Large intestine (tissue), 3 donors: ENCODE measurements around the gene DNPH1. TPM values are rescaled to one million over a fixed set of nuclear protein-coding genes. Genes with fewer than 3 reads are reported as not detected.

ENCODE experiments used
- DNase-seq, 2 donors: peaks; one replicate each; pipeline versions ENCODE4 v3.0.0 to v3.0.0-alpha.2; 2013
- H3K27ac ChIP-seq: one replicate; pipeline ENCODE4 v1.5.1; 2013; ENCODE audit warnings: low read length
- H3K27me3 ChIP-seq: 2 replicates; pipeline ENCODE4 v1.6.1; 2013; ENCODE audit warnings: low read length; ENCODE audit not compliant: control insufficient read depth, insufficient read depth
- H3K36me3 ChIP-seq: 2 replicates; pipeline ENCODE4 v1.6.1; 2013; ENCODE audit warnings: low read length; ENCODE audit not compliant: control insufficient read depth, insufficient read depth
- H3K4me1 ChIP-seq: one replicate; pipeline ENCODE4 v1.6.1; 2013; ENCODE audit warnings: low read length; ENCODE audit not compliant: control insufficient read depth, insufficient read depth
- H3K4me3 ChIP-seq: one replicate; pipeline ENCODE4 v1.5.1; 2013; ENCODE audit warnings: low read length
- H3K9me3 ChIP-seq: one replicate; pipeline ENCODE4 v1.6.1; 2013; ENCODE audit warnings: mild to moderate bottlenecking, low read depth, low read length, moderate library complexity; ENCODE audit not compliant: control insufficient read depth
- WGBS: methylation state at CpG from one replicate; pipeline ENCODE4 v1.1.5; 2013; ENCODE audit warnings: low lambda C conversion rate; ENCODE audit not compliant: insufficient coverage; 5-methylcytosine and 5-hydroxymethylcytosine counted together
- polyA plus RNA-seq: library from polyadenylated mRNA; unstranded; fragments of 120-200 nt; gene quantifications from one replicate; pipeline ENCODE4 v1.2.1, GENCODE V29; 2013

Gene DNPH1
- polyA plus RNA-seq, 1 donor: 152 TPM

GRCh38 chr6:43200541-43200940, 28.7 kb downstream of the DNPH1 start:
- no CpG with 5 or more reads among the region's 6 CpGs for WGBS
- Histone ChIP-seq H3K4me3 (no peak overlapping the region), H3K4me1 (peaks cover 7% of the 10 kb centered on the region), H3K9me3 (no peaks in the 10 kb centered on the region), H3K27me3 (no peaks in the 10 kb centered on the region), H3K36me3 (peaks cover 58% of the 10 kb centered on the region), H3K27ac (no peak overlapping the region)
- DNase-seq: no peak

- no peaks in the 10 kb centered on the region for H3K9me3 ChIP-seq
- no peak overlapping the region for H3K27ac ChIP-seq
- no peak for DNase-seq
- peaks cover under 1% of the 10 kb centered on the region for H3K4me1 ChIP-seq
- peaks cover 56% of the 10 kb centered on the region for H3K36me3 ChIP-seq
- H3K27me3 ChIP-seq: no peaks in the 10 kb centered on the region
- WGBS: no CpG with 5 or more reads among the region's 6 CpGs
- no peak overlapping the region for H3K4me3 ChIP-seq
Observed at GRCh38 chr6:43199912-43200311, 29.4 kb downstream of the DNPH1 start.

GRCh38 chr6:43196337-43196736, 32.9 kb downstream of the DNPH1 start:
- no peak for DNase-seq
- Histone ChIP-seq H3K27me3 (no peaks in the 10 kb centered on the region), H3K4me3 (no peak overlapping the region), H3K27ac (no peak overlapping the region), H3K36me3 (peaks cover 68% of the 10 kb centered on the region), H3K9me3 (no peaks in the 10 kb centered on the region), H3K4me1 (no peaks in the 10 kb centered on the region)
- 40% methylated on average over 1 of the region's 5 CpGs for WGBS

- Histone ChIP-seq H3K9me3 (no peaks in the 10 kb centered on the region), H3K4me1 (peaks cover 10% of the 10 kb centered on the region), H3K27me3 (no peaks in the 10 kb centered on the region), H3K4me3 (no peak overlapping the region), H3K36me3 (peaks cover 49% of the 10 kb centered on the region), H3K27ac (no peak overlapping the region)
- WGBS: 83% methylated on average over 2 of the region's 5 CpGs
- DNase-seq: no peak
Observed at GRCh38 chr6:43193929-43194328, 35.4 kb downstream of the DNPH1 start.

GRCh38 chr6:43192911-43193310, 36.4 kb downstream of the DNPH1 start:
- peaks cover 10% of the 10 kb centered on the region for H3K4me1 ChIP-seq
- H3K9me3 ChIP-seq: no peaks in the 10 kb centered on the region
- DNase-seq: no peak
- H3K4me3 ChIP-seq: no peak overlapping the region
- peaks cover 53% of the 10 kb centered on the region for H3K36me3 ChIP-seq
- H3K27ac ChIP-seq: no peak overlapping the region
- no peaks in the 10 kb centered on the region for H3K27me3 ChIP-seq
- 100% methylated on average over 1 of the region's 9 CpGs for WGBS

GRCh38 chr6:43189776-43190304, 39.4 kb downstream of the DNPH1 start:
- H3K4me1 ChIP-seq: peaks cover 10% of the 10 kb centered on the region
- peak; percentile 45 to 78 for DNase-seq
- H3K27me3 ChIP-seq: no peaks in the 10 kb centered on the region
- no peaks in the 10 kb centered on the region for H3K9me3 ChIP-seq
- H3K36me3 ChIP-seq: peaks cover 53% of the 10 kb centered on the region
- peak overlapping the region; percentile 73 for H3K27ac ChIP-seq
- H3K4me3 ChIP-seq: no peak overlapping the region
- no CpG with 5 or more reads among the region's 6 CpGs for WGBS

GRCh38 chr6:43188426-43188825, 40.9 kb downstream of the DNPH1 start:
- Histone ChIP-seq H3K36me3 (peaks cover 54% of the 10 kb centered on the region), H3K9me3 (no peaks in the 10 kb centered on the region), H3K4me3 (no peak overlapping the region), H3K27me3 (no peaks in the 10 kb centered on the region), H3K27ac (no peak overlapping the region), H3K4me1 (peaks cover 11% of the 10 kb centered on the region)
- DNase-seq: no peak
- WGBS: 93% methylated on average over 3 of the region's 10 CpGs

- no CpG with 5 or more reads among the region's 7 CpGs for WGBS
- H3K9me3 ChIP-seq: no peaks in the 10 kb centered on the region
- H3K4me1 ChIP-seq: peaks cover 17% of the 10 kb centered on the region
- peaks cover 48% of the 10 kb centered on the region for H3K36me3 ChIP-seq
- no peak overlapping the region for H3K27ac ChIP-seq
- H3K27me3 ChIP-seq: no peaks in the 10 kb centered on the region
- H3K4me3 ChIP-seq: no peak overlapping the region
- no peak for DNase-seq
Observed at GRCh38 chr6:43187821-43188220, 41.5 kb downstream of the DNPH1 start.

- Histone ChIP-seq H3K4me1 (peaks cover 20% of the 10 kb centered on the region), H3K4me3 (no peak overlapping the region), H3K27ac (no peak overlapping the region), H3K27me3 (no peaks in the 10 kb centered on the region), H3K36me3 (peaks cover 39% of the 10 kb centered on the region), H3K9me3 (no peaks in the 10 kb centered on the region)
- WGBS: no CpG with 5 or more reads among the region's 4 CpGs
- no peak for DNase-seq
Observed at GRCh38 chr6:43186706-43187105, 42.6 kb downstream of the DNPH1 start.

GRCh38 chr6:43186019-43186418, 43.3 kb downstream of the DNPH1 start:
- Histone ChIP-seq H3K36me3 (peaks cover 39% of the 10 kb centered on the region), H3K4me1 (peaks cover 20% of the 10 kb centered on the region), H3K27me3 (no peaks in the 10 kb centered on the region), H3K4me3 (no peak overlapping the region), H3K27ac (no peak overlapping the region), H3K9me3 (no peaks in the 10 kb centered on the region)
- no peak for DNase-seq
- no CpG with 5 or more reads among the region's 14 CpGs for WGBS

- DNase-seq: no peak
- peaks cover 39% of the 10 kb centered on the region for H3K36me3 ChIP-seq
- 80% methylated on average over 1 of the region's 5 CpGs for WGBS
Observed at GRCh38 chr6:43185391-43185985, 43.8 kb downstream of the DNPH1 start.

More at GRCh38 chr6:43185391-43185985, 43.8 kb downstream of the DNPH1 start:
- Histone ChIP-seq H3K4me1 (peaks cover 18% of the 10 kb centered on the region), H3K9me3 (no peaks in the 10 kb centered on the region), H3K27ac (no peak overlapping the region), H3K4me3 (no peak overlapping the region), H3K27me3 (no peaks in the 10 kb centered on the region)
